IgD-negative memory B cell (primary cell): ENCODE measurements around the gene SH2D2A. TPM values are rescaled to one million over a fixed set of nuclear protein-coding genes. Genes with fewer than 3 reads are reported as not detected.

Source experiments
- H3K27ac Mint-ChIP-seq, 3 donors: one replicate each; pipeline ENCODE4 v1.8.0; 2020 to 2022; ENCODE audit warnings: mild to moderate bottlenecking in 3 of 3, mixed read lengths in 3 of 3, moderate library complexity in 1 of 3
- H3K27me3 Mint-ChIP-seq: one replicate; pipeline ENCODE4 v1.8.0; 2021; ENCODE audit warnings: mixed read lengths
- H3K36me3 Mint-ChIP-seq: one replicate; pipeline ENCODE4 v1.8.0; 2020; ENCODE audit warnings: mild to moderate bottlenecking, mixed read lengths
- H3K4me1 Mint-ChIP-seq, 3 donors: one replicate each; pipeline ENCODE4 v1.8.0; 2020 to 2022; ENCODE audit warnings: mixed read lengths in 3 of 3, mild to moderate bottlenecking in 1 of 3
- H3K4me3 Mint-ChIP-seq, 4 donors: one replicate each; pipeline ENCODE4 v1.8.0; 2020 to 2022; ENCODE audit warnings: mild to moderate bottlenecking in 4 of 4, mixed read lengths in 4 of 4, moderate library complexity in 3 of 4
- H3K9me3 Mint-ChIP-seq, 3 donors: one replicate each; pipeline ENCODE4 v1.8.0; 2020 to 2021; ENCODE audit warnings: mixed read lengths in 3 of 3, mild to moderate bottlenecking in 1 of 3
- polyA plus RNA-seq: library from polyadenylated mRNA; unstranded; fragments of 300-500 nt; fragmentation: Illumina TruSeq; gene quantifications from one replicate; pipeline ENCODE4 v1.2.3, GENCODE V29; 2021

The SH2D2A gene
- polyA plus RNA-seq, 1 donor from 2014 or later = 2.1 TPM

- H3K36me3 Mint-ChIP-seq = peaks cover 6% of the 10 kb centered on the region
- no peak overlapping the region for H3K27ac Mint-ChIP-seq
- no peaks in the 10 kb centered on the region for H3K27me3 Mint-ChIP-seq
- no peak overlapping the region for H3K4me3 Mint-ChIP-seq
- no peaks in the 10 kb centered on the region for H3K4me1 Mint-ChIP-seq
- no peaks in the 10 kb centered on the region for H3K9me3 Mint-ChIP-seq
Measured at GRCh38 chr1:156789621-156790318, 26.9 kb downstream of the SH2D2A start.

GRCh38 chr1:156788136-156788535 is 28.5 kb downstream of the SH2D2A start:
- Mint-ChIP-seq H3K36me3 (peaks cover 5% of the 10 kb centered on the region), H3K27ac (no peak overlapping the region)

GRCh38 chr1:156786640-156787039 is 30.0 kb downstream of the SH2D2A start:
- Mint-ChIP-seq H3K4me1 (peaks cover 0 to 1% (median 0%) of the 10 kb centered on the region in 3 donors), H3K27ac (no peak overlapping the region)

More at GRCh38 chr1:156788136-156788535, 28.5 kb downstream of the SH2D2A start:
- H3K4me1 Mint-ChIP-seq = no peaks in the 10 kb centered on the region
- H3K4me3 Mint-ChIP-seq = no peak overlapping the region
- H3K9me3 Mint-ChIP-seq = no peaks in the 10 kb centered on the region
- no peaks in the 10 kb centered on the region for H3K27me3 Mint-ChIP-seq

GRCh38 chr1:156785458-156785857 is 31.2 kb downstream of the SH2D2A start:
- H3K4me1 Mint-ChIP-seq = peaks cover 0 to 1% (median 0%) of the 10 kb centered on the region in 3 donors
- peaks cover 4% of the 10 kb centered on the region for H3K36me3 Mint-ChIP-seq
- no peak overlapping the region for H3K4me3 Mint-ChIP-seq
- no peaks in the 10 kb centered on the region for H3K9me3 Mint-ChIP-seq
- no peaks in the 10 kb centered on the region for H3K27me3 Mint-ChIP-seq
- H3K27ac Mint-ChIP-seq = peak overlapping the region in 1 of 3 donors; percentile 23

More at GRCh38 chr1:156786640-156787039, 30.0 kb downstream of the SH2D2A start:
- Mint-ChIP-seq H3K27me3 (no peaks in the 10 kb centered on the region), H3K9me3 (no peaks in the 10 kb centered on the region), H3K36me3 (peaks cover 4% of the 10 kb centered on the region), H3K4me3 (no peak overlapping the region)

GRCh38 chr1:156781585-156782186 is 35.0 kb downstream of the SH2D2A start:
- peaks cover 6 to 13% (median 12%) of the 10 kb centered on the region in 3 donors for H3K4me1 Mint-ChIP-seq
- no peaks in the 10 kb centered on the region for H3K27me3 Mint-ChIP-seq
- peak overlapping the region in 1 of 3 donors; percentile 77 for H3K27ac Mint-ChIP-seq
- no peak overlapping the region for H3K4me3 Mint-ChIP-seq
- no peaks in the 10 kb centered on the region for H3K9me3 Mint-ChIP-seq
- H3K36me3 Mint-ChIP-seq = no peaks in the 10 kb centered on the region

GRCh38 chr1:156777573-156777972 is 39.1 kb downstream of the SH2D2A start:
- Mint-ChIP-seq H3K9me3 (peaks cover 0 to 1% (median 0%) of the 10 kb centered on the region in 3 donors), H3K27me3 (no peaks in the 10 kb centered on the region), H3K4me1 (peaks cover 16 to 34% (median 29%) of the 10 kb centered on the region in 3 donors), H3K27ac (no peak overlapping the region), H3K36me3 (peaks cover 3% of the 10 kb centered on the region), H3K4me3 (no peak overlapping the region)

- Mint-ChIP-seq H3K27me3 (no peaks in the 10 kb centered on the region), H3K4me3 (peak overlapping the region in 1 of 4 donors; percentile 13), H3K9me3 (peaks cover 0 to 1% (median 0%) of the 10 kb centered on the region in 3 donors), H3K27ac (peak overlapping the region in 2 of 3 donors; percentile 2 to 75), H3K4me1 (peaks cover 17 to 38% (median 33%) of the 10 kb centered on the region in 3 donors), H3K36me3 (peaks cover 3% of the 10 kb centered on the region)
Measured at GRCh38 chr1:156776942-156777341, 39.7 kb downstream of the SH2D2A start.

GRCh38 chr1:156775799-156776198 is 40.8 kb downstream of the SH2D2A start:
- no peaks in the 10 kb centered on the region for H3K27me3 Mint-ChIP-seq
- H3K4me3 Mint-ChIP-seq = peak overlapping the region in 1 of 4 donors; percentile 52
- no peak overlapping the region for H3K27ac Mint-ChIP-seq
- H3K36me3 Mint-ChIP-seq = peaks cover 5% of the 10 kb centered on the region
- peaks cover 0 to 1% (median 0%) of the 10 kb centered on the region in 3 donors for H3K9me3 Mint-ChIP-seq
- H3K4me1 Mint-ChIP-seq = peaks cover 23 to 45% (median 39%) of the 10 kb centered on the region in 3 donors

- Mint-ChIP-seq H3K4me3 (peak overlapping the region in 1 of 4 donors; percentile 48), H3K9me3 (peaks cover 0 to 1% (median 0%) of the 10 kb centered on the region in 3 donors), H3K36me3 (peaks cover 7% of the 10 kb centered on the region), H3K27me3 (no peaks in the 10 kb centered on the region), H3K27ac (peak overlapping the region in 1 of 3 donors; percentile 63), H3K4me1 (peaks cover 31 to 57% (median 48%) of the 10 kb centered on the region in 3 donors)
Measured at GRCh38 chr1:156773607-156774006, 43.0 kb downstream of the SH2D2A start.

GRCh38 chr1:156772728-156773497 is 43.7 kb downstream of the SH2D2A start:
- peak overlapping the region in 2 of 4 donors; percentile 25 to 48 for H3K4me3 Mint-ChIP-seq
- H3K36me3 Mint-ChIP-seq = peaks cover 7% of the 10 kb centered on the region
- no peaks in the 10 kb centered on the region for H3K27me3 Mint-ChIP-seq
- H3K9me3 Mint-ChIP-seq = peaks cover 0 to 1% (median 0%) of the 10 kb centered on the region in 3 donors
- H3K27ac Mint-ChIP-seq = no peak overlapping the region
- peaks cover 34 to 57% (median 47%) of the 10 kb centered on the region in 3 donors for H3K4me1 Mint-ChIP-seq

- Mint-ChIP-seq H3K36me3 (peaks cover 7% of the 10 kb centered on the region), H3K27me3 (no peaks in the 10 kb centered on the region), H3K27ac (no peak overlapping the region), H3K4me3 (peak overlapping the region in 1 of 4 donors; percentile 48), H3K9me3 (peaks cover 0 to 1% (median 0%) of the 10 kb centered on the region in 3 donors), H3K4me1 (peaks cover 28 to 52% (median 42%) of the 10 kb centered on the region in 3 donors)
Measured at GRCh38 chr1:156772222-156772621, 44.4 kb downstream of the SH2D2A start.

GRCh38 chr1:156768610-156769295 is 47.9 kb downstream of the SH2D2A start:
- Mint-ChIP-seq H3K36me3 (peaks cover 5% of the 10 kb centered on the region), H3K27ac (peak overlapping the region in 2 of 3 donors; percentile 79), H3K4me1 (peaks cover 30 to 43% (median 32%) of the 10 kb centered on the region in 3 donors), H3K27me3 (no peaks in the 10 kb centered on the region), H3K4me3 (peak overlapping the region in 1 of 4 donors; percentile 33), H3K9me3 (peaks cover 0 to 1% (median 0%) of the 10 kb centered on the region in 3 donors)

- H3K9me3 Mint-ChIP-seq = peaks cover 0 to 1% (median 0%) of the 10 kb centered on the region in 3 donors
- H3K4me1 Mint-ChIP-seq = peaks cover 26 to 37% (median 26%) of the 10 kb centered on the region in 3 donors
- H3K27me3 Mint-ChIP-seq = no peaks in the 10 kb centered on the region
- peaks cover 4% of the 10 kb centered on the region for H3K36me3 Mint-ChIP-seq
- no peak overlapping the region for H3K4me3 Mint-ChIP-seq
- H3K27ac Mint-ChIP-seq = peak overlapping the region in 2 of 3 donors; percentile 79
Measured at GRCh38 chr1:156767879-156768604, 48.6 kb downstream of the SH2D2A start.
